SIG-M5 treated with dmso at 0.1 percent for 504 hours (cell line): Measurements from ENCODE around the gene ANKRD33B.

Experiments used
- DNase-seq: peaks from one replicate; lab custom pipeline; 2025; ENCODE audit not compliant: unreplicated experiment; lab: John Stamatoyannopoulos, UW

ANKRD33B gene

DNA sequence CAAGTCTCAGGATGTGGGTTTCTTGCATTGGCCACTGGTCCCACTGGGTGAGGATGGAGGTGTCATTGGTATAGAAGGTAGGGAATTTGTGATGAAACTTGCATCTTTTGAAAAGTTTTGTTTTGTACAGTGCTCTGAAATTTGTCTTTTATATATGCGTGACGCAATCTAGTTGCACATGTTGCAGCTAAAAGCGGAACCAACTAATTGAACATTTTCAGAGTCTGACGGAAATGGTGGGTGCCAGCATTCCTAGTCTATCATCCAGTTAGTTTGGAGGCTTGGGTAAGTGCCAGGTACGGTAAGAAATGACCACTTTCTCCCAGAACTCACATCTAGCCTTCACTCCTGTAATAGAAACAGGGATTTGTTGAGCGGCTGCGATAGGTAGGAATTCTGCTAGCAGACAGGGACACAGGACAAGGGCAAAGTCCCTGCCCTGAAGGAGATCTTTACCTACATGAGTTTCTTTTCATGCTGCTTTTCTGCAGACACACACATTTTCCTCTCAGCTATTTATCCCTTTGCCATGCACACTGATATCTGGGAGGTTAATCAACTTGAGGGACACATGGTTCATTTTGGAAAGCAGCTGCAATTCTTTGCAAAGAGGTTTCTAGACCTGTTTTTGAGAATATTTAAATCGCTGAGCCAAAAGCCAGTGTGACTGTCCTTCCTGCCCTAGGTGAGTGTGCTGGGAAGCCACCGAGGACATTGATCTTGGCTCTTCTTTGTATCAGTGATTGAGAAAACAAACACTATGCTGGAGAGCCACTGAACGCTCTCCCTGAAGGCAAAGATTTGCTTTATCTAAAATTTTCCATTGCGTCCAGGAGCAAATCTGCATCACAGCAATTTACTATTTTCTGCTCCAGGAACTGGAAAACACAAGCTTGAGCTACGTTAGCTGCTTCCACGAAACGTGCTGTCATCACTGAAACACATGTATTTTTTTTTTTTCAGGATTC is 107.5 kb downstream of the ANKRD33B start:
- DNase-seq = peak; percentile 61

DNA sequence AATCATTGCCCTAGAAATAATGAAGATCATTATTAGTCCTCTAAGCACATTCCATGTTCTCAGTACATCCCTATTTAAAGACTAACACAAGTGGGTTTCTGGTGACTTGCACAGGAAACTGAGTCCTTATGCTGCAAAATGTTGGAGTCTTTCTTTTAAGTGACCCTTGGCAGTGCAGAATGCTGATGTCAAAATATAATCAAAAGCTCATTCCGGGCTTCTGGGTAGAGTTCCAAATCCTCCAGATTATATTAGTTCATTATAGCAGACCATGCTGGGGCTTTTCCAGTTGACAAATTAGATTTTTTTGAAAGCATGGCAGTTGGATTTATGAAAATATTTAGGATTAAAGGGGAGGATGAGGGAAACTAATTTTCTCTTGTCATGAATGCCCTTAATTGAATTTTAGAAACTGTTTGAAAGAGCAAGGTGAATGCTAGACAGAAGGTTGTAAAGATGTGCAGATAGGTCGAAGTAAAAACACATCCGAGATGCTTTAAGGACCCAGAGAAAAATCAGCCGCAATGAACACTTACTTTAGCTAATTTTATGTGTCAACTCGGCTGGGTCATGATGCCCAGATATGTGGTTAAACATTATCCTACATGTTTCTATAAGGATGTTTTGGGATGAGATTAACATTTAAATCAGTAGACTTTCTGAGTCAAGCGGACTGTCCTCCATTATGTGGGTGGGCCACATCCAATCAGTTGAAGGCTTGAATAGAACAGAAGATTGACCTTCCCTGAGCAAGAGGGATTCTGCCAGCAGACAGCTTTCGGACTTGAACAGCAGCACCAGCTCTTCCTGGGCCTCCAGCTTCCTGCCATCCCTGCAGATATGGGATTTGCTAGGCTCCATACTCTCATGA is 108.5 kb downstream of the ANKRD33B start:
- DNase-seq = no peak

DNA sequence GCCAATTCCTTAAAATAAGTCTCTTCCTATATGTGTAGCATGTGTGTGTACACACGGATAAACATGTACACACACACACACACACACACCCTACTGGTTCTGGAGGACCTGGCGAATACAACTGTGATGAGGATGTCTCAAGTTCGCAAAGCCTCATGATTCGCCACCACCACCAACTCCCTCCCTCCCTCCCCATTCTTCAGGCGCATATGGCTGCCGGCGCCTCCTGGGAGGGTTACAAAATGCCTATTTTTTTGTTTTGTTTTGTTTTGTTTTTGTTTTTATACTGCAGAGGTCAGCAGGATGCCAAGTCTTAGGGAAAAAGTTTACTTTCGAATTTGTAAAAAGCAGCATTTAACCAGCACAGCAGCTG is 109.1 kb downstream of the ANKRD33B start:
- DNase-seq = no peak

DNA sequence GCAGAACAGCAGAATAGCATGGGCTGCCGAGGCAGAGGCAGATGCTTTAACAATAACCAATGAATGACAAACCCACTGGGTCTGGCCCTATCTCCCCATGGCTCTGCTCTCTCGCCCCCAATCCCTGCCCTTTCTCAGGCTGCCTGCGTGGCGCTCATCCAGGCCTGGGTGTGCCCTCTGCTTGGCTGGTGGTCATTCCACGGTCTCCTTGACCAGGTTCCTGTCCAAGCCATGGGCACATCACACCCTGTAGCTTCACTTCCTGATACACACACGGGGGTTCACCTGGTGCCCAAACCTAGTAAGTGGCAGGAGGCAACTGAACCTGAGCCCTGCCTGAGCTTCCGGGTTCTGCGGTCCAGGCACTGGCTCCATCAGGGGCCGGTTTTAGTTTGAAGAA is 109.5 kb downstream of the ANKRD33B start:
- no peak for DNase-seq

DNA sequence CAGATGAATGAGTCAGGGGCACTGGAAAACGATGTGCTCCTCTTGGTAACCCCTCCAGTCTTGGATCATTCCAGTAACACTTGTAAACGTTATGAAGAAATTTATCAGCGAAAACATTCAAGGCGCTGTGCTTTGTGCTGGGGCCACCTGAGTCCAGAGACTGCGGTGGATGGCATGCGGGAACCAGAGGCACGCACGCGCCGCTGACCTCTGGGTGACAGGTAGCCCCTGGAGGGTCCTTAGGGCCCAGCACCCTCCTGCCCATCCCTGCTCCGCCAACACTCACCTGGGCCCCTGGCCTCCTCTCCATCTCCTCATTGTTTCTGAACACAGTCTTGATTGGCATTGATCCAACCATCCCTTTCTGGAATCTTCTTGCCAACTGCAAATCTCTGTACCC is 110.2 kb downstream of the ANKRD33B start:
- no peak for DNase-seq

DNA sequence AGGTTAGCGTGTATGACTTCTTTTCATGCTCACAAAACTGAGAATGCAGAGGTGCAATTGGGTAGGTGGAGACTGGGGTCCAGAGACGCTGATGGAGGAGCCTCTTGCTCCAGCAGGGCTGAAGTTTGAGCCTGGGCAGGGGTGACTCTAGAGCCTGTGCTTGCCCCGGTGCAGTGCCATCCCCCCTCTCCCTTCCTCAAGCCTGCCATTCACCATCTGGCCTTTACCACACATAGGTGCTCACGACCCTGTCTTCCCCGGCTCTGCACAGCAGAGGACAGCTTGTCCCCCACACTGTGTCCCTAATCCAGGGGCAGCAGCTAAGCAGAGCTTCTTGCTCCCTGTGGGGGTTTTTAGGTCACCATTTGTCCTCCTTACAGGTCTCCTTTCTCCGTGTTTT is 110.7 kb downstream of the ANKRD33B start:
- no peak for DNase-seq

DNA sequence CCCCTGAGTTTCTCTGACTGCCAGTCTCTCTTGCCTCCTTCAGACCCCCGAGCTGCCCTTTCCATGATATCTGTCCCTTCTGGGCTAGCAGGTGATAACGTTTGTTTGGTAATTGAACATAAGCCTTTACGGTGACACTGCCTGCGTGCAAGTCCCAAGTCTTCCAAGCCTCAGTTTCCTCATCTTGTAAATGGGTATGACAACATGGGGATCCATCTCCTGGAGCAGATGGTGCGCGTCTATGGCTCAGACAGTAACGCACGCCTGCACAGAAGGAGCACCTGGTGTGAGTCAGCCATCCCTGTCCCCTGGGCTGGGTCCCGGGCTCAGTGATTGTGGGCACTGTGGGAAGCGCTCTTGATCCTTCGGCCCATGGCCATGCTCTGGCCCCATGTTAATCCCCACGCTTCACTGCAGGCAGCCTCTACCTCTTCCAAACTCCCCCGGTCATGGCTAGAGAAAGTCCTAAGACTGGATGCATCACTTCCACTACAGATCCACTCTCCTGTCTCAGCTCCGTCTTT is 111.4 kb downstream of the ANKRD33B start:
- no peak for DNase-seq

DNA sequence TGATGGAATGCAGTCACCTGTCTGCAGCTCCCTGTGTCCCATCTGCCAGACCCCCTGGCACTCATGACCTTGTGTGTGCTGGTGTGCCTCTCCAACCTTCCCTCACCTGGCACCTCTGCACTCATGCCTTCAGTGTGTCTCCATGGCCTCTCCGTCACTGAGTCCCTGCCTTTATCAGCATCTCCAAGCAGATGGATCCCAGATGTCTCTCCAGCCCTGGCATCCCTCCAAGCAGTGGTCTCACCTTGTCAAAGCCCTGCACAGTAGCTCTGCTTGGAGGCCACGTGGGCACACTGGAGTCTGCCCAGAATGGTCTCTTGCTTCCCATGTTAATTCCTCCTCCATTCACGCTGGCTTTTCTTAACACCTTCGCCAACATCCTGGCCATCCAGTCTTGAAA is 112.4 kb downstream of the ANKRD33B start:
- no peak for DNase-seq

DNA sequence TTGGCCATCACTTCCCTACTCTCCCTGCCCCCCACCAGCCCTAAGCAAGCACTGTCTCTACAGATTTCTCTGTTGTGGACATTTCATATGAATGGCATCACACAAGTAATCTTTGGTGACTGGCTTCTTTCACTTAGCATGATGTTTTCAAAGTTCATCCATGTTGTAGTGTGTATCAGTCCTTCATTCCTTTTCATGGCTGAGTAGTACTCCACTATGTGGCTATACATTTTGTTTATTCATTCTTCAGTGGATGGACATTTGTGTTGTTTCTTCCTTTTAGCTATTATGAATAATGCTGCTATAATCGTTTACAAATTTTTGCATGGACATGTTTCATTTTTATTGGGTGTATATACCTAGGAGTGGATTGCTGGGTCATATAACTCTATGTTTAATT is 113.1 kb downstream of the ANKRD33B start:
- DNase-seq = no peak

DNA sequence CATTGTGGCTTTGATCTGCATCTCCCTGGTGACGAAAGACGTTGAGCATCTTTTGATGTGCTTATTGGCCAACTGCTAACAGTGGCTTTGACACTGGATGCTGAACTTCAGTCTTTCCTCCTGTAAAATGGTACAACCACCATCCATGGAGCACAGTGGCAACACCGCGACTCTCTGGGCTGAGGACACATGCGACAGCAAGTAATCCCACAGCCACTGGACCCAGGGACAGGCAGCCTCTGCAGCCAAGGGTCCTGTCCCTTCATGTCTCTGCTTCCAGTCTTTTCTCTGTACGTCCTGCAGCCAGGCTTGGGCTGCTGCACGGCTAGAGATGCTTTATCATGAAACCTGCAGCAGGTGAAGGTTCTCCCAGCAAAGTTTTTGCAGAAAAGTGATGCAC is 113.7 kb downstream of the ANKRD33B start:
- no peak for DNase-seq

DNA sequence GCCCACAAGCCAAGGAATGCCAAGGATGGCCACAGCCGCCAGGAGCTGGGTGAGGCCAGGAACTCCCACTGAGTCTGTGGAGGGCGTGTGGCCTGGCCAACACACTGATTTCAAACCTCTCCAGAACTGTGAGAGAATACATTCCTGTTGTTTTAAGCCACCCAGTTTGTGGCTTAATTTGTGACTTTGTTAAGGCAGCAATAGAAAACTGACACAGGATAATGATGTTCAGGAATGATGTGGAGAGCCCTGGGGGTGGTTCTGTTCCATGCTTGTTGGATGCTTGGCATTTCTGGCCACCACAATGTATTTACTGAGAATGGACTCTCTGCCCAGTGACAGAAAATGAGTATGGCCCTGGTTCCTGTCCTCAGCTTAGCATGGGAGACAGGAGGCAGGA is 114.4 kb downstream of the ANKRD33B start:
- no peak for DNase-seq

DNA sequence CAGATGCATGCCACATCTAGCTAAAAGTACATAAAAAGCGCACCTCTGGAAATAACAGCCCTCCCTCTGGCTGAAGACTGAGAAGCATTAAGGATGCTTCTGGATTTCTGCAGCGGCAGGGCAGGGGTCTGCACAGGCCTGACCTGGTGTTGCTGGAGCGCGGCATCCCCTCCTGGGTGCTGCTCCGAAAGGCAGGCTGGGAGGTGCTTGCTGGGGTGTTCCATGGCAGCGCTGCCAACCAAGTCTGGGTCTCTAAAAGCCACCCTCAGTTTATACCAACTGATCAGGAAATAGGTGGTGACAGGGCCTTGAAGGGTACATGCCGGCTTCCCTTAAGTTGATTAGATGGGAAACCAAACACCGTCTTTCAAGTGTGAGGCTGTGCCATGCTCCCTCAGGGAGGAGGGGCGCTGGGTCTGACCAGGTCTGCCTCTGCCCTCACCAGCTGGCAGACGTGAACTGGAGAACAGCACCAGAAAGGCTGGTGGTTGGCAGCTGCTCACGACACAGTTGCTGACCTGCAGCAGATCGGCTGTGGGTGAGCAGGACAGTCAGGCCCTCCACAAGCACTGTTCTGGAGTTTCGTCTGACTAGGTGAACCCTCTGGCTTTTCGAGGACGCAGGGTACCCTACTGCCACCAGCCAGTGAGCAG is 115.6 kb downstream of the ANKRD33B start:
- no peak for DNase-seq

DNA sequence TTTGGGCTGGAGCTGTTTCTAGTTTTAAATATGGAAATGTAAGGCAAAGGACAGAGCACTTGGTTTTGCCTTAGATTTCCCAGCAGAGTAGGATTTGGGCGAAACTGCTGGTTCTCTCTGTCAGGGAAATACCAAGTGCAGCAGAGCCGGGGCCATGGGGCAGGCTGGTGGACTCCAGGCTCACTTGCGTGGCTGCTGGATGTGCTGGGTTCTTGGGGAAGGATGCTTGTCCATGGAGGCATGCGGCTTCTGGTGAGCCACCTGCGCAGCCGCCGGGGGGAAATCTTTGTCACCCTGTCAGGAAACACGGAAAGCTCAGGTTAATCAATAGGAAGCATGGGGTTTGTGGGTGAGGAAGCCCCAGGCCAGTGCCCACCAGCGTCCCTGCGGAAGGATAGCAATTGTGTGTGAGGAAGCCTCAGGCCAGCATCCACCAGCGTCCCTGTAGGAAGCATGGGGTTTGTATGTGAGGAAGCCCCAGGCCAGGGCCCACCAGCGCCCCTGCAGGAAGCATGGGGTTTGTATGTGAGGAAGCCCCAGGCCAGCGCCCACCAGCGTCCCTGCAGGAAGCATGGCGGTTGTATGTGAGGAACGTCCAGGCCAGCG is 117.1 kb downstream of the ANKRD33B start:
- no peak for DNase-seq

DNA sequence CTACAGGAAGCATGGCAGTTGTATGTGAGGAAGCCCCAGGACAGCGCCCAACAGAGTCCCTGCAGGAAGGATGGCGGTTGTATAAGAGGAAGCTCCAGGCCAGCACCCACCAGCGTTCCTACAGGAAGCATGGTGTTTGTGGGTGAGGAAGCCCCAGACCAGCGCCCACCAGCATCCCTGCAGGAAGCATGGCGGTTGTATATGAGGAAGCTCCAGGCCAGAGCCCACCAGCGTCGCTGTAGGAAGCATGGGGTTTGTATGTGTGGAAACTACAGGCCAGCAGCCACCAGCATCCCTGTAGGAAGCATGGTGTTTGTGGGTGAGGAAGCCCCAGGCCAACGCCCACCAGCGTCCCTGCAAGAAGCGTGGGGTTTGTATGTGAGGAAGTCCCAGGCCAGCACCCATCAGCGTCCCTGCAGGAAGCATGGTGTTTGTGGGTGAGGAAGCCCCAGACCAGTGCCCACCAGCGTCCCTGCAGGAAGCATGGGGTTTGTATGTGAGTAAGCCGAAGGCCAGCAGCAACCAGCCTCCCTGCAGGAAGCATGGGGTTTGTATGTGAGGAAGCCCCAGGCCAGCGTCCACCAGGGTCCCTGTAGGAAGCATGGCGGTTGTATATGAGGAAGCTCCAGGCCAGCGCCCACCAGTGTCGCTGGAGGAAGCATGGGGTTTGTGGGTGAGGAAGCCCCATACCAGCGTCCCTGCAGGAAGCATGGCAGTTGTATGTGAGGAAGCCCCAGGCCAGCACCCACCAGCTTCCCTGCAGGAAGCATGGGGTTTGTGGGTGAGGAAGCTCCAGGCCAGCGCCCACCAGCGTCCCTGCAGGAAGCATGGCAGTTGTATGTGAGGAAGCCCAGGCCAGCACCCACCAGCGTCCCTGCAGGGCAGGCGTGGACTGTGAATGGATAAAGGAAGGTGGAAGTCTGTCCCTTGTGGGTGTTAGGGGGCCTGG is 118.1 kb downstream of the ANKRD33B start:
- no peak for DNase-seq

DNA sequence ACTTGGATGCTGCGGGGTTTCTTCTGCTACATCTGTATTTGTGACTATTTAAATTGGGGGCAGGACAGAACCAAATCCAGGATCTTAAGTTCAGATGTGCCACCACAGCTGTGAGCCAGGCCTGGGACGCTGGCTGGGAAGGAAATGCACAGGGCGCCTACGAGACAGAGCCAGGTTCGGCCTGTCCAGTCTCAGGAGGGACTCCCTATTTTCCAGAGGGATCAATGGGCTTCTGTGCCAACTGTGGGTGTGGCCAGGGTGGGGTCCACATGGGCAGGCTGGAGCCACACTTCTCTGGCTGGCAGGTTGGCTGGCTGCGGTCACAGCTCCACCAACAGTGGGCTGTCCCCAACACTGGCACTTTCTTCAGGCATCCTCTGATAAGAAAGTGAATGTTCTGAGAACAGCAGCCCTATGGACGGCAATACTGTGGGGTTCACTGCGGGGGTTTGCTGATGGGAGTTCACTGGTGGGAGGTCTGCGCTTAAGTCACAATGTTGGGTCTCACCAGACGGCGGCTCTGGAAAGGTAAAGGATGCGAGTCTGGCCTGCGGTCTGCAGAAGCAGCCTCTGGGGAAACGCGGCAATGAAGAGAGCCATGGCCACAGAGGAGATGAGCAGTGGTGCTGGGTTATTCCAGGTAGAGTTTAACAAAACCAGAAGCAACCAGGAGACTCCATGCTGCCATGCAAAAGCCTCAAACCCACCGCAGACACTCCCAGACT is 119.1 kb downstream of the ANKRD33B start:
- DNase-seq = no peak

DNA sequence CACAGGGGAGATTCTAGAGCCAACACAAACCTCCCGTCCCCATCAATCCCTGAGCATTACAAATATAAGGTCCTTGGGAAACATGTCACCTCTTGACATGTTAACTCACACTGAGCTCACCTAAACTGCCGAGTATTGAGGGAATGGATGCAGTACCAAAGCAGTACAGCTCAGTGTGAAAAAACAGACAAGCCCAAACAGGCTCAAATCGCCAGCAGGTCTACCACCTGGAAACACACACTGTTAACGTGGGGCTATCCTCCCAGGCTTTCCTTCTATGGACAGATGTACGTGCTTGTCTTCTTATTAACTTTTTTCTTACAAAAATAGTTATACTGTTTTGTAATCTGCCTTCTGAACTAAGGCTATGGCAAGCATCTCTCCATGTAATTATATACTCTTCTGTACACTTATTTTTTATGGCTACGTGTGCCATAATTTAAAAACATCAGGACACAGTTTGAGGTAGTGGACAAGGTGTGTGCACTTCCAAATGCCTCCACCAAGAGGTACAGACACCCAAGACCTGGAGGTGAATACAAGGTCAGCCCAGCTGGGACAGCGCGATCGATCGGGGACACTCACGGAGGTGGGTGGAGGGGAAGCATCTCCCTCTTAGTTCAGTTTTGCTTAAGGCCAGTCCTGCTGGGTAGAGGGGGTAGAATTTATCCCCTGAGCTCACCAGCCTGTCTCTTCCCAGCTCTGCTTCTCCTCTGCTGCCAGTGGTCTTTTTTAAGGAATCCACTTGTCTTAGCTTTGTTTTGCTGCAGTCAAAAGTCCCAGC is 120.6 kb downstream of the ANKRD33B start:
- no peak for DNase-seq

DNA sequence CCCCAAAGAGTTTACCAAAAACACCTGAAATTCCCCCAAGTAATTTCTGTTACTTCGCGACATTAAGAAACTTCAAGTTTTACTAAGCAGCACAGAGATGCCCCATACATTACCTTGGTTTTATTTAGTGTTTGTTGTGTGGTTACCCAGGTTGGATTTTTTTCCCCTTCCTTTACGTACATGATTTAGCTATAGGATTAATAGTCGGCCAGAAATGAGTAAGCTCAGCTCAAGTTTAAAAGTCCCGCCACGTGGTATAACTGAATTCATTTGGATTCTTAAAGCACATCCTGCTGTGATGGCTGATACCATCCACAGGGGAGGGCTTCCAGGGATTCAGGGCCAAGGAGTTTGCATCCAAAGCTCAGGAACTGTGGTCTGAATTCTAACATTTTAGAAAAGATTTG is 121.2 kb downstream of the ANKRD33B start:
- no peak for DNase-seq

DNA sequence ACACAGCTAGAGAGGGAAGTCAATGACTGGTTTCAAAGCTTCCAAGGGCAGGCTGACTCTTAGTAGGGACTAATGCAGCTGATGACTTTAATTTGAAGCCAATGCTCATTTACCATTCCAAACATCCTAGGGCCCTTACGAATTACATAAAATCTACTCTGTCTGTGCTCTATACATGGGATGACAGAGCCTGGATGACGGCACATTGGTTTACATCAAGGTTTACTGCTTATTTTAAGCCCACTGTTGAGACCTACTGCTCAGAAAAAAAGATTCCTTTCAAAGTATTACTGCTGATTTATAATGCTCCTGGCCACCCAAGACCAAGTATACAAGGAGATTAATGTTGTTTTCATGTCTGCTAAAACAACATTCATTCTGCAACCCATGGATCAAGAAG is 123.0 kb downstream of the ANKRD33B start:
- no peak for DNase-seq
